ENCODE measurements around the gene CYP4B1.
A peak's percentile ranks its signal among the peaks of the same experiment; 100 is the strongest.

Gene CYP4B1

DNA sequence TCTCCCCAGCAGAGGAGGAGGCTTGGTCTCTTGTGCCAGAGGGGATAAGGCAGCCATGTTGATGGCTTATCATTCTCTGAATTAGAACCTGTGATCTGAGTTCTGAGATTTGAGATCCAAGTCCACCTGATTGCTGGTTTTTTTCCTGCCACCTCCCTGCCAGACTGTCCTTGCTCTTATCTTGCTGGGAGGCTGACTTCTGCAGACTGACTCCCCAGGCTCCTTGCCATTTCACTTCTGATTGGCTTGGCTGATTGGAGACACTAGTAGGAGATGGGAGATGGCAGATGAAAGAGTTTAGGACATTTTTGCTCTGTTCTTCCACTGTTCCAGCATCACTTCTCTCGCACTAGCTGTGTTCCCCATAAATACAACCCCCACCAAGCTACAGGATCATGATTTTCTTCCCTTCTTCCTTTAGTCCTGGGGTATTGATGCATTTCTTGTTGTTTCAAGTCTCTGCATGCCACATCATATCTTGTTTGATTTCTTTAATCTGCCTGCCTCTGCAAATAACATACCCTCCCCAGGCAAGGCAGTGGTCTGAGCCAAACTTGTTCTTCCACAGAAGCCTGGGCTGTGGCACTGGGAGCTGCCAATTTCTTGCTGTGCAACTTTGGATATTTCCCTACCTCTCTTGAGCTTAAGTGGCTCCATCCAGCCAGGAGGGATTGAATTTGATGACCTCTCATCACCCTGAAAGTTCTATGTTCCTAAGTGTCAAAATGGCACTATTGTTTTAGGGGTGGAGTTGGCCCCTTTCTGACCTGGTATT is 963 bp upstream of the CYP4B1 start:
- no peak for DNase-seq (ENCODE audit: low read depth)

DNA sequence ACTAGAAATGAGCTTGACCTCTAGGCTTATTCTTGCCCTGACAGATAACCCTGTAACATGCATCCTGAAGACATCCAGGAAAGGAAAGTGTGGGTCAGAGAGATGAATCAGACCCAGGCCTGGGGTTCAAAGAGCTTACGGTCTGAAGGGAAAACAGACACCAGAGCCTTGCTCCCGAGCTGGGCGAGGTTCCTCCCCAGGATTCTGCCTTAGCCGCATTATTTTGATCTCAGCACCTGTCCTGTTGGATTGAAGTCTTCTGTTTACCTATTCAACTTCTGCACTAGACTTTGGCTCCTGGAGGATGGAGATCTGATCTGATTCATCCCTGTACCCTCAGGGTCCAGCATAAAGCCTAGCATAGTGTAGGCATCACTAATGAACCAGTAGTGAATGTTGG is 1.9 kb downstream of the CYP4B1 start:
- DNase-seq (ENCODE audit: low read depth), result no peak

DNA sequence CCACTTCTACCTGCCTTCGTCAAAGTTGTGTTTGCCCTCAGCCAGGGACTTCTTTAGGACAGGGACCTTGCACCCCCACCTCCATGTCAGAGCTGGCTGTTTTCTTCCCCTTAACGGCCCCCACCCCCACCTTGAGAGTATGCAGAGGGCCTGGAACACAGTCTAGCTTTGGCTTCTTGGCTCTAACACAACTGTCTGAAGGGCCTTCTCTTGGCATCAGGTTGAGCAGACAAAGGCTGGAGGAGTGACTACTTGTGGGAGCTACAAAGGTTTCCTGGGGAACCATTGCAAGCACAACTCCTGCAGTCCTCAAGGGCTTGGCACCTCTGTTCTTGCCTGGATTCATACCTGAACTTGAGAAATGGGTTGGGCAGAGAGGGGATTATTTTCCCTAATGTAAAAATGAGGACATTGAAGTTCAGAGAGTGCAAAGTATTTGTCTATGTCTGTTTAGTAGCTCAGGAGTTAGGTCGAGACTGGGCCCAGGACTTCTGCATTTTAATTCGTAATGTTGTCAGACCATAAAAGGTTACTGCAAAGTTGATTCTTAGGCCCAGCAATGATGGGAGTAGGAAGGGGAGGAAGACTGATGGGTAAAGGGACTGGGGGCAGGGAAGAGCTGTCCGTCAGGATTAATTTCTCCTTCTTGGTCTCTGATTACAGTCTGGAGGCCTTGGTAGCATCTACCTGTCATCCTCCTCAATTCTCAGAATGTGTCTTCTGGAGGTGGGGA is 2.6 kb downstream of the CYP4B1 start:
- DNase-seq (ENCODE audit: low read depth), result no peak

- no peak for DNase-seq (ENCODE audit: low read depth)
Measured at GRCh38 chr1:46802081-46802480, 3.2 kb downstream of the CYP4B1 start.

DNA sequence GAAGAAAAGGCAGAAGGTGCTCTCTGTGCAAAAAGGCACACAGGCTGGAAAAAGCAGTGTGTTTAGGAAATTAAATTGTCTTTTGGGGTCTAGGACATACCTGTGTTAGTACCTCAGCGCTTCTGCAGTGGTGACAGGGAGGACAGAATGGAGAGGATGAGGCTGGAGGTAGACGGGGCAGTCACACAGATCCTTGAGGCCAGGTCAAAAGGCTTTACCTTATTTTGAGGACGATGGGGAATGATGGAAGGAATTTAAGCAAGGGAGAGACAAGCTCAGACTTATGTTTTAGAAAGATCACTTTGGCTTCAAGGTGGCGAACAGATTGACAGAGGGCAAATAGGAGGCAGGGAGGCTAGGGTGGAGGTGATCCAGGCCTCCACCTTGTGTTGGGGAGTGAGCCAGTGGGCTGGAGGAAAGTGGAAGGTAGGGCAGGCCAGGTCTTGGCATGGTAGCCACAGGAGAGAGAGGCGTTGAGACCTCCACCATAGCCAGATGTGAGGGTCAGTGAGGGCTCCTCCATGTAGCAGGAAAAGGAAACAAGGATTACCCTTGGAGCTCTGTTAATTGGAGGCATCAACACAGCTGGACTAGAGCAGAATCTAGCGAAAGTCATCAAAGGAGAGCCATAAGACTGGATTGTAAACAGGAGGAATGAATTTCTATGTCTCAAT is 4.2 kb downstream of the CYP4B1 start:
- DNase-seq (ENCODE audit: low read depth), result no peak

DNA sequence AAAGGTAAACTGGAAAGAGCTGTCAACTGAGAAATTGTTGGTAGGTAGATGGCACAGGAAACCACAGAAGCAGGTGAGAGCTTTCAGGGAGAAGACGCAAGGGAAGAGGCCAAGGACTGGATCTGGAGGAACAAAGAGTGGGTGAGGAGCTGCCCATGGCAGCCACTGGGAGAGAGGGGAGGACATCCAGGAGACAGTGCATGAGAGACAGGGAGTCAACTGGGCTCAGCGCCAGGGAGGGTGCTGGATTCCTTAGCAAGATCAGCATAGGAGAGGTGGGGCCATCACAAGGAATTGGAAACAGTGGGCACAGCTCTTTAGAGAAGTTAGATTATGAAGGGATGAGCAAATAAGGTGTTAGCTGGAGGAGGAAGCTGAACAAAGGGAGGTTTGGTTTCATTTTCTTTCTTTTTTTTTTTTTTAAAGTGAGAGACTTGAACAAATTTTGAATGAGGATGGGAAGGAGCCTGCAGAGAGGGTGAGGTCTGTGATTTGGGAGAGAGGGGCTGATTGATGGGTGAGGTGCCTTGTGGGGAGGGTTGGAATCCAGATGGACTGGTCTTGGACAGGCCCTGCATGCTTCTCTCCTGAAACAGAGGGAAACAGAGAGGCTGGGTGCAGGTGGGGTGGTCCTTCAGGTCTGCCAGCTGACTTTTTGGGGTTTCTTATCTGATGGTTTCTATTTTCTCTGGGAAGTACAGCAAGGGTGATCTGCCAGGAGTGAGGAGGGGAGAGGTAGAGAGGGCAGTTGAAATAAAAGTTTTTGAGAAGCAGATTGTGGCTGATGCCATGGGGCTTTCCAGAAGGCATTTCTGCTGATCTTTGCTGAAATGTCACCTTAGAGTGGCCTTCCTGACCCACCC is 5.4 kb downstream of the CYP4B1 start:
- DNase-seq (ENCODE audit: low read depth), result no peak

DNA sequence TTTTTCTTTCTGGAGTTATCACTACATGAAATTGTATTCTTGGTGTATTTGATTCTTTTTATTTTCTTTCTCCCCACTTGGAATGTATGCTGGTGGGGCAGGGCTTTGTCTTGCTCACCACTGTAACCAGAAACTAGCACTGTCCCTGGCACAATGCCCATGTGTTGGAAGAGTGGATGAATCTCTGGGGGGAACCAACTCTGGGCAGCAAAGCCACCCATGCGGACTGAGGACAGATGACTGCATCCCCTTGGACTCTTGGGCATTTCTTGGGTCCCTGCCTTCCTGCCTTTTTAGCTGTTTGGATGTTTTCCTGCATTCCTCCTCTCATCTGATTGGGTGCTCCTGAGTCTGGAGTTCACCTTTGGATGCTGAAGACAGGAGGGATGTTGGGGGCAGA is 6.1 kb downstream of the CYP4B1 start:
- no peak for DNase-seq (ENCODE audit: low read depth)

GRCh38 chr1:46805755-46806154 is 6.9 kb downstream of the CYP4B1 start:
- no peak for DNase-seq (ENCODE audit: low read depth)

GRCh38 chr1:46806196-46807020 is 7.6 kb downstream of the CYP4B1 start:
- peak; percentile 35 for DNase-seq (ENCODE audit: low read depth)

DNA sequence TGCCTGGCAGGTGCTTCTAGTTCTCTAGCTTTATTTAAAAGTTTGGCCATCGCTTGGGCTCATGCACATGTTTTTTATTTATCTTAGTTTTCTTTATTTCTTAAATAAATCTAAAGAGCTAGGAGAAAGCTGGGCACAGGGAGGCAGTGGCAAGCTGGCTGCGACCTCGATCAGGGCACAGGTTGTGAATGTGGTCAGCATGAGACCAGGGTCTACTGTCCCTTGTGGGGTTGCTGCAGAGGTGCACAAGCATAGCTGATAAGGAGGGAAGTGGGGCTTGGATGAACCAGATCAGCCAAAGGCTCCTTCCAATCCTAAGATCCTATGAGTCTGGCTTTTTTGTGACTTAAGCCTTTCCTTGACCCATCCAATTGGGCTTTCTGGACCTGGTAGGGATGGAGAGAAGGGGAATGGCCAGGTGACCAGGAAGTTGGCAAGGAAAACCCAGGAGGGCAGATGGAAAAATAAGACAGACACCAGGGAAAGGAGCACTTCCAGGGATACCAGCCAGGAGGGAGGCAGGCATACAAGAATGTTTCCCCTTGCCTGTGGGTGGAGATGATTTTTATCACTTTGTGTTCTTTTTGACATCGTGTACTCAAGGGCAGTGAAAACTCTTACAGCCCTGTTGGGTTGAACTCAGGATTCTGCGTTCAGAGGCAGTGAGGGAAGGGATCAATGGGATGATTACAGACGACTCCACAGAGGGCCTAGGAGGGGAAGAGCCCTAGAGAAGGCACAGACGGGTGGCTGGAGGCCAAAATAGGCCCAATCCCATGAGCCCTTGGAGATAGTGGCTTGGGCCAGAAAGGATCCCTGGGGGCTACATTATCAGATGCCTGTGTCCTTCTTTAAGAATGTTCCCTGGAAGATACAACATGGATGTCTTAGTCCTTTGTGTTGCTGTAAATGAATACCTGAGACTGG is 8.5 kb downstream of the CYP4B1 start:
- DNase-seq (ENCODE audit: low read depth), result no peak

DNA sequence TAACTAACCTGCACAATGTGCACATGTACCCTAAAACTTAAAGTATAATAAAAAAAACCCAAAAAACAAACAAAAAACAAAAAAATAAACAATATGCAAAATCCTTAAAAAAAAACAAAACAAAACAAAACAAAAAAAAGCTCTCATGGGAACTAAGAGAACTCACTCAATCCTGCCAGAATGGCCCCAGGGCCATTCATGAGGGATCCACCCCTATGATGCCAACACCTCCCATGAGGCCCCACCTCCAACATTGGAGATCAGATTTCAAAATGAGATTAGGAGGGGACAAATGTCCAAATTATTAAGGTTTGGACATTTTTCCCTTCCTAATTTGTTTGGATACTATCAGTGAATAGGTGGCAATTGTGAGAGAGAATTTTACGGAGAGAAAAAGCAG is 10.2 kb downstream of the CYP4B1 start:
- DNase-seq (ENCODE audit: low read depth), result no peak

GRCh38 chr1:46809904-46810303 is 11.1 kb downstream of the CYP4B1 start:
- DNase-seq (ENCODE audit: low read depth), result no peak

DNA sequence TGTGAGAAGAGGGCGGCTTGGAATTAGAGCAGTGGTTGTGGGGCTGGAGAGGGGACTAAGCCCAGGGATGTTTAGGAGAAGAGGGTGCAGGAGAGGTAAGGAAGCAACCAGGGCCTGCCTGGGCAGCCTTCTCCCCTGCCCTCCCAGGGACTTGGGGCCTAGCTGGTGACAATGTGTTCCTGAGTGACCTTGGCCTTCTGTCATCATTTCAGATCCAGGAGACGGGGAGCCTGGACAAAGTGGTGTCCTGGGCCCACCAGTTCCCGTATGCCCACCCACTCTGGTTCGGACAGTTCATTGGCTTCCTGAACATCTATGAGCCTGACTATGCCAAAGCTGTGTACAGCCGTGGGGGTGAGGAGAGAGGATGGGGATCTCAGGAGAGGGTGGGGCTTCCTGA is 11.8 kb downstream of the CYP4B1 start:
- DNase-seq (ENCODE audit: low read depth), result no peak

- no peak for DNase-seq (ENCODE audit: low read depth)
Measured at GRCh38 chr1:46811053-46811452, 12.2 kb downstream of the CYP4B1 start.

- no peak for DNase-seq (ENCODE audit: low read depth)
Measured at GRCh38 chr1:46812065-46812963, 13.5 kb downstream of the CYP4B1 start.

DNA sequence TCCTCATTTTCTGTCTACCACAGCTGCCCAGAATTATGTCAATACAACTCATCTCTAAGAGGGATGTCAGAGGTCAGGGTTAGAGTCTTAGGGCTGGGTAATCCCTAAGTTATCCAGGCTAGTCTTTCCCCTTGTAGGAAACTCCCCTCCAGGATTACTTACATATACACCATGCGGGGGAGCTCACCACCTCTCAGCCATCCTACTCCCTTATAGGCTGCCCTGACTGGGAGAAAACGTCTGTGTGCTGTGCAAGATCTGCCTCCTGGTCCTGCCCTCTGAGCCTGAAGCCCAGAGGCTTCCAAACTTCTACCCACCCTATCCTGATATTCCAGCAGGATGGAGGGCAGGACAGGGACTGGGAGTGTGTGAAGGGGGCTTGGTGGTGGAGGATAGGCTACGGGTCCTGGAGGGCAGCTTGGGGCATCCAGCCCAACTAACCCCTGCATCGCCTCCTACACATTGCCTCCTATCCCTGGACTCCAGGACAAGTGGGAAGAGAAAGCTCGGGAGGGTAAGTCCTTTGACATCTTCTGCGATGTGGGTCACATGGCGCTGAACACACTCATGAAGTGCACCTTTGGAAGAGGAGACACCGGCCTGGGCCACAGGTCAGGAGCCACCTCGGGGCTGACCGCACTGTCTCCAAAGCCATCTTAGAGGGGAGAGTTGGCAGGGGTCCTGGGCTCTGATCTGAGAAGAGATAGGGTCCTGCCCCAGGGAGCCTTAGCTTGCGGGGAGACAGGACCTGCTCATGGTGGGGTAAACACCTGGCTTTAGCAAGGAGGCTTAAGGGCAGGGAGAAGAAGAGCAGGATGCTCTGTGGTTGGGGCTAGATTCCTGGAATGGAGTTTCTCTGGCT is 14.4 kb downstream of the CYP4B1 start:
- no peak for DNase-seq (ENCODE audit: low read depth)

- DNase-seq (ENCODE audit: low read depth), result no peak
Measured at GRCh38 chr1:46813858-46814396, 15.1 kb downstream of the CYP4B1 start.

- no peak for DNase-seq (ENCODE audit: low read depth)
Measured at GRCh38 chr1:46815133-46815532, 16.3 kb downstream of the CYP4B1 start.
